Left ventricle myocardium superior (tissue), 1 donor: ENCODE measurements around the gene RACGAP1. TPM values are rescaled to one million over a fixed set of nuclear protein-coding genes. Genes with fewer than 3 reads are reported as not detected.
"Not testable (repeated sequence)": the region's sequence is repeated elsewhere in the genome, so short reads cannot be mapped to it uniquely, and the experiment has no call there.

Experiments
- ATAC-seq: fragments of 200-7000 bp; cut with Tn5 transposase; one replicate; pipeline ENCODE4 v1.9.1; 2020; ENCODE audit warnings: mild to moderate bottlenecking, moderate library complexity
- DNase-seq: peaks from one replicate; pipeline ENCODE4 v3.0.0-alpha.2; 2020
- intact Hi-C: fragments of 100-400 bp; cut with micrococcal nuclease; formaldehyde crosslinking; loops from one replicate; pipeline ENCODE4 v1.11.0; 2022
- total RNA-seq: library from RNA; stranded (reverse); fragmentation: NEBNext Ultra II Directional; extraction: Animal tissue kit (Norgen Biotek cat#: 25700); gene quantifications from one replicate; pipeline ENCODE4 v1.2.1, GENCODE V29; 2021
- donor health status: DM: no; HTN: yes; CAD: no; lungs with severe emphysema.

The RACGAP1 gene
- total RNA-seq, 1 donor from 2014 or later: 3.4 TPM

GRCh38 chr12:50006754-50007442 lies 18.4 kb downstream of the RACGAP1 start:
- ATAC-seq: no peak
- no peak for DNase-seq
- intact Hi-C loops: no loop called here

- intact Hi-C loops: no loop called here
- no peak for ATAC-seq
- DNase-seq: no peak
Measured at GRCh38 chr12:50006280-50006679, 19.0 kb downstream of the RACGAP1 start.

- DNase-seq (no peak), ATAC-seq (no peak)
- intact Hi-C loops: no loop called here
Measured at GRCh38 chr12:50005175-50005574, 20.1 kb downstream of the RACGAP1 start.

- ATAC-seq (no peak), DNase-seq (no peak)
- intact Hi-C loops: no loop called here
Measured at GRCh38 chr12:50004696-50005095, 20.6 kb downstream of the RACGAP1 start.

GRCh38 chr12:50003595-50003994 lies 21.7 kb downstream of the RACGAP1 start:
- intact Hi-C loops: no loop called here
- DNase-seq (no peak), ATAC-seq (peak; percentile 43)

- ATAC-seq: no peak
- intact Hi-C loops: no loop called here
Measured at GRCh38 chr12:49998453-49998852, 26.8 kb downstream of the RACGAP1 start.

GRCh38 chr12:49990273-49990672 lies 35.0 kb downstream of the RACGAP1 start:
- ATAC-seq: no peak
- DNase-seq: no peak
- intact Hi-C loops: no loop called here

More at GRCh38 chr12:49998453-49998852, 26.8 kb downstream of the RACGAP1 start:
- no peak for DNase-seq

- DNase-seq, intact Hi-C loops, ATAC-seq: not testable (repeated sequence)
Measured at GRCh38 chr12:49989400-49989799, 35.9 kb downstream of the RACGAP1 start.

GRCh38 chr12:49987625-49988303 lies 37.5 kb downstream of the RACGAP1 start:
- DNase-seq: no peak
- ATAC-seq: peak; percentile 54
- intact Hi-C loops: no loop called here

GRCh38 chr12:49986476-49986875 lies 38.8 kb downstream of the RACGAP1 start:
- intact Hi-C loops, ATAC-seq, DNase-seq: not testable (repeated sequence)

GRCh38 chr12:49985981-49986380 lies 39.3 kb downstream of the RACGAP1 start:
- intact Hi-C loops: no loop called here
- no peak for DNase-seq
- ATAC-seq: no peak

GRCh38 chr12:49984476-49985359 lies 40.6 kb downstream of the RACGAP1 start:
- no peak for ATAC-seq
- intact Hi-C loops: no loop called here

GRCh38 chr12:49983892-49984291 lies 41.4 kb downstream of the RACGAP1 start:
- ATAC-seq (peak; percentile 82), DNase-seq (no peak)
- intact Hi-C loops: no loop called here

More at GRCh38 chr12:49984476-49985359, 40.6 kb downstream of the RACGAP1 start:
- DNase-seq: no peak

GRCh38 chr12:49982246-49983087 lies 42.8 kb downstream of the RACGAP1 start:
- DNase-seq: no peak
- intact Hi-C loops: no loop called here
- ATAC-seq: no peak

- ATAC-seq (no peak), DNase-seq (no peak)
- intact Hi-C loops: no loop called here
Measured at GRCh38 chr12:49980501-49981349, 44.6 kb downstream of the RACGAP1 start.

- ATAC-seq: no peak
- intact Hi-C loops: no loop called here
- DNase-seq: no peak
Measured at GRCh38 chr12:49979791-49980190, 45.5 kb downstream of the RACGAP1 start.

- no peak for DNase-seq
- intact Hi-C loops: no loop called here
- no peak for ATAC-seq
Measured at GRCh38 chr12:49979016-49979586, 46.2 kb downstream of the RACGAP1 start.

GRCh38 chr12:49978125-49978524 lies 47.2 kb downstream of the RACGAP1 start:
- intact Hi-C loops: no loop called here
- DNase-seq: no peak
- ATAC-seq: no peak
